Activated CD8-positive, alpha-beta T cell treated with anti-CD3 and anti-CD28 coated beads for 36 hours (primary cell): ENCODE measurements around the gene SH2D4B. TPM values are rescaled to one million over a fixed set of nuclear protein-coding genes. Genes with fewer than 3 reads are reported as not detected.

Experiments
- ATAC-seq: fragments of 200-7000 bp; cut with Tn5 transposase; one replicate; pipeline ENCODE4 v1.10.0; 2021; ENCODE audit warnings: mild to moderate bottlenecking, moderate library complexity
- CTCF ChIA-PET: fragments of 350-600 bp; sonication (Branson Sonifier 250); formaldehyde crosslinking; loops from one replicate; lab custom pipeline; 2021; ENCODE audit warnings: antibody characterized with exemption; lab: Charles Lee
- POLR2A ChIA-PET: fragments of 350-600 bp; sonication (Branson Sonifier 250); formaldehyde crosslinking; loops from one replicate; lab custom pipeline; 2021; ENCODE audit warnings: antibody characterized with exemption; lab: Charles Lee
- DNase-seq: peaks from one replicate; pipeline ENCODE4 v3.0.0-alpha.2; 2020
- H3K27ac Mint-ChIP-seq: one replicate; pipeline ENCODE4 v1.8.0; 2021; ENCODE audit warnings: mild to moderate bottlenecking, mixed read lengths
- H3K27me3 Mint-ChIP-seq: one replicate; pipeline ENCODE4 v1.8.0; 2021; ENCODE audit warnings: mixed read lengths
- H3K36me3 Mint-ChIP-seq: one replicate; pipeline ENCODE4 v1.8.0; 2021; ENCODE audit warnings: low read depth, mixed read lengths
- H3K4me1 Mint-ChIP-seq: one replicate; pipeline ENCODE4 v1.8.0; 2021; ENCODE audit warnings: low read depth, mixed read lengths
- H3K4me3 Mint-ChIP-seq: one replicate; pipeline ENCODE4 v1.8.0; 2021; ENCODE audit warnings: mild to moderate bottlenecking, moderate library complexity, mixed read lengths
- H3K9me3 Mint-ChIP-seq: one replicate; pipeline ENCODE4 v1.8.0; 2021; ENCODE audit warnings: mixed read lengths
- CTCF ChIP-seq: fragments of 200-600 bp; IDR thresholded peaks from one replicate; pipeline ENCODE4 v1.8.0; 2022; ENCODE audit warnings: antibody characterized with exemption, mild to moderate bottlenecking
- intact Hi-C: fragments of 100-400 bp; cut with micrococcal nuclease; formaldehyde crosslinking; loops from one replicate; pipeline ENCODE4 v1.10.0; 2022
- total RNA-seq, 2 experiments: library from RNA; stranded (reverse); gene quantifications; one replicate each; pipeline ENCODE4 v1.2.3, GENCODE V29; 2021

Gene SH2D4B
- total RNA-seq, 2 experiments from 2014 or later, result 0.11 to 0.20 TPM

DNA sequence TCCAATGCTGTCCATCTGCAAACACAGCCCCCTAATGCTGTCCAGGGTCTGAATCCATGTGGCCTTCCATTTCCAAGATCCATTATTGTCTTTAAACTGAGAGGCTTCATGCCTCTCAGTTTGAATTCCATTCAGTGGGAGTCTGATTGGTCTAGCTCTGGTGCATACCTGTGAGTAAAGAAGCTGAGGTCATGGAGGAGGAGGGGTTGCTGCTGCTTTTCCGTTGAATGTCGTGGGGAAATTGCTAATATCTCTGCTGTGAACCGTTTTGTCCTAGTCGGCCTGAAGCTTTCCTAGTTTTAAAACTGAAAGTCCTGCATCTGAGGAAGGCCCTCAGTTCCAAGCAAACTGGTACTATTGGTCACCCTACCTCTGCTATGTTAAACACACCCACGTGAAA, 17.7 kb downstream of the SH2D4B start:
- ChIA-PET POLR2A (no interaction called here), CTCF (interaction anchor here (1.3 to 1.8 kb wide), 4 partner anchors 107 to 177 kb away, joined by 3 to 9 read pairs (median 3); no protein-coding TSS in a partner anchor)
- H3K36me3 Mint-ChIP-seq, result no peaks in the 10 kb centered on the region
- no peak overlapping the region for H3K4me3 Mint-ChIP-seq
- no peak for TF ChIP-seq CTCF
- no peaks in the 10 kb centered on the region for H3K27me3 Mint-ChIP-seq
- ATAC-seq (no peak), DNase-seq (no peak)
- H3K9me3 Mint-ChIP-seq, result no peaks in the 10 kb centered on the region
- intact Hi-C loops, result no loop called here
- H3K4me1 Mint-ChIP-seq, result peaks cover 2% of the 10 kb centered on the region
- H3K27ac Mint-ChIP-seq, result no peak overlapping the region

DNA sequence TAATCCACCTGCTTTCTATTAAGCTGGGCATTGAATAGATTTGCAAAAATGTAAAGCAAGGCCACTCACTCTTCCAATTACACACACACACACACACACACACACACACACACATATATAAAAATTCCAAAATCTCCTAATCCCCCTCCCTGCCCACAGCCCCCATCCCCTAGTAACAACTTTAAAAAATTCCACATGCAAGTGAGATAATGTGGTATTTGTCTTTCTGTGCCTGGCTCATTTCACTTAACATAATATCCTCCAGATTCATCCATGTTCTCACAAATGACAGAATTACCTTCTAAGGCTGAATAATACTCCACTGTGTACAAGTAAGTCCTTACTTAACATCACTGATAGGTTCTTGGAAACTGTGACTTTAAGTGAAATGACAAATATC, 24.2 kb downstream of the SH2D4B start:
- H3K9me3 Mint-ChIP-seq, result no peaks in the 10 kb centered on the region
- DNase-seq, result no peak
- CTCF ChIA-PET, result no interaction called here
- H3K27me3 Mint-ChIP-seq, result peaks cover 1% of the 10 kb centered on the region
- H3K36me3 Mint-ChIP-seq, result no peaks in the 10 kb centered on the region
- intact Hi-C loops, result no loop called here
- POLR2A ChIA-PET, result no interaction called here
- no peak for TF ChIP-seq CTCF
- peaks cover 2% of the 10 kb centered on the region for H3K4me1 Mint-ChIP-seq
- H3K27ac Mint-ChIP-seq, result no peak overlapping the region
- no peak overlapping the region for H3K4me3 Mint-ChIP-seq
- no peak for ATAC-seq

GRCh38 chr10:80567292-80567691, 29.6 kb downstream of the SH2D4B start:
- H3K4me3 Mint-ChIP-seq, result no peak overlapping the region
- POLR2A ChIA-PET, result interaction anchor here (0.6 kb wide), 1 partner anchor 375 kb away, joined by 3 read pairs; no protein-coding TSS in a partner anchor
- no peaks in the 10 kb centered on the region for H3K9me3 Mint-ChIP-seq
- intact Hi-C loops, result no loop called here
- no peak for DNase-seq
- H3K27ac Mint-ChIP-seq, result no peak overlapping the region
- TF ChIP-seq CTCF, result no peak
- H3K4me1 Mint-ChIP-seq, result no peaks in the 10 kb centered on the region
- H3K36me3 Mint-ChIP-seq, result no peaks in the 10 kb centered on the region
- peaks cover 1% of the 10 kb centered on the region for H3K27me3 Mint-ChIP-seq
- CTCF ChIA-PET, result no interaction called here
- ATAC-seq, result no peak

DNA sequence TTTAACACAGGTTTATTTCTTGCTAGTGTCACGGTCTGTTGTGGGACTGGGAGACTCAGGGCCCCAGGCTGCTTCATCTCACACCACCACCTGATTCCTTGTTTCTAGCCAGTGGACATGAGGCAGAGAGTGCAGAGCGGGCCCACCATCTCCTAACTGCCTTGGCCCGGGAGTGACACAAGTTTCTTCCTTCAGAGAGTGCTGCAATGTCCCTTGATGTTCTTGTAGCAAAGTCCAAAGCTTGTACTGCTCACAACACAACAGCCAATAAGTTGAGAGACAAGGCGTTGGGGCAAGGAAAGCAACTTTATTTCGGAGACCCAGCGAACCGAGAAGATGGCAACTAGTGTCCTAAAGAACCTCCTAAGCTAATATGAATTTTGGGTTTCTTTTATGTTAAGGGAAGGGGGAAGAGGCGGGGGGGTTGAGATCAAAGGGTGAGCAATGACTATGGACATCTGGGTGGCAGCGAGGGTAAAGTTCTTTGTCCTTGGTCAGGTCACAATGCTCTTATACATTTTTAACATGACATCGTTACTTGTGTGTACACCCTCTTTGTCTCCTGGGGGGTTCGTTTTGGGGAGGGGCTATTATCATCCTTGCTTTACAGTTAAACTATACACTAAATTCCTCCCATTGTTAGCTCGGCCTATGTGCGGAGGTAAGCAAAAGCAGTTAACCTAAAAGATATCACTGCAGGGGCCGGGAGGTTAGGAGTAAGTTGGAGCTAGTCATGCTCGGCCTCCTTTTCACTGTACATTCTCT, 31.6 kb downstream of the SH2D4B start:
- no peak for DNase-seq
- Mint-ChIP-seq H3K4me1 (no peaks in the 10 kb centered on the region), H3K27me3 (peaks cover 1% of the 10 kb centered on the region), H3K27ac (no peak overlapping the region), H3K4me3 (no peak overlapping the region), H3K36me3 (no peaks in the 10 kb centered on the region), H3K9me3 (no peaks in the 10 kb centered on the region)
- POLR2A ChIA-PET, result interaction anchor here (0.7 kb wide), 1 partner anchor 42 kb away, joined by 3 read pairs; no protein-coding TSS in a partner anchor
- no peak for TF ChIP-seq CTCF
- no peak for ATAC-seq
- CTCF ChIA-PET, result no interaction called here
- intact Hi-C loops, result no loop called here

DNA sequence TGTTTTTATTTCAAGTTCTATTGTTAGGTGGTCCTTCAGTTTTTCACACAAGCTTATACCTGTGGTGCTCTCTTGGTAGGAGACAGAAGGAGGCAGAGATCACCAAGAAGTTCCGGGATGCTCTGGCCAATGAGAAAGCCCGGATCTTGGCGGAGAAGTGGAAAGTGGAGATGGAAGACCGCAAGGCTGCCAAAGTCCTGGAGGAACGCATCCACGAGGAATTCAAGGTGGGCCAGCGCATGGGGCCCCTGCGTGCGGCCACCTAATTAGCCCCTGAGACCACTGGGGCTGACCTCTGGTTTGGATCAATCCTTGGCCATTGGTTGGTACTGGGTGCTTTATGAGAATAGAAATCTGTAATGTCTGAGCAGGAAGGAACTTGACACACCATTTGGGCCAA, 33.6 kb downstream of the SH2D4B start:
- no peak for TF ChIP-seq CTCF
- no peaks in the 10 kb centered on the region for H3K4me1 Mint-ChIP-seq
- CTCF ChIA-PET, result no interaction called here
- H3K36me3 Mint-ChIP-seq, result no peaks in the 10 kb centered on the region
- no peak overlapping the region for H3K27ac Mint-ChIP-seq
- no peak for ATAC-seq
- no peaks in the 10 kb centered on the region for H3K27me3 Mint-ChIP-seq
- intact Hi-C loops, result no loop called here
- H3K9me3 Mint-ChIP-seq, result no peaks in the 10 kb centered on the region
- DNase-seq, result no peak
- no peak overlapping the region for H3K4me3 Mint-ChIP-seq
- POLR2A ChIA-PET, result no interaction called here
